Lung (tissue), 12 donors: ENCODE data around the gene CREB5. TPM values are rescaled to one million over a fixed set of nuclear protein-coding genes. Genes with fewer than 3 reads are reported as not detected.

Experiments
- ATAC-seq: fragments of 200-7000 bp; cut with Tn5 transposase; one replicate; pipeline ENCODE4 v1.9.1; 2020; ENCODE audit warnings: moderate number of reproducible peaks; ENCODE audit not compliant: insufficient read depth, low FRiP score
- DNase-seq, 3 donors: peaks; one replicate each; pipeline ENCODE4 v3.0.0-alpha.2; 2013 to 2017
- H3K27ac ChIP-seq, 2 donors: one replicate each; pipeline ENCODE4 v1.5.1; 2013; ENCODE audit warnings: mild to moderate bottlenecking in 2 of 2, moderate library complexity in 2 of 2, control low read depth in 1 of 2, inconsistent platforms in 1 of 2, low read depth in 1 of 2, low read length in 1 of 2
- H3K27me3 ChIP-seq, 3 donors: one replicate each; pipeline ENCODE4 v1.5.1; 2013; ENCODE audit warnings: low read length in 2 of 3; ENCODE audit not compliant: control insufficient read depth in 3 of 3, insufficient read depth in 3 of 3
- H3K36me3 ChIP-seq, 4 donors: one replicate each; pipeline ENCODE4 v1.5.1; 2013; ENCODE audit warnings: low read length in 4 of 4, mild to moderate bottlenecking in 1 of 4, moderate library complexity in 1 of 4; ENCODE audit not compliant: control insufficient read depth in 4 of 4, insufficient read depth in 4 of 4
- H3K4me1 ChIP-seq, 5 donors: one replicate each; pipeline ENCODE4 v1.5.1; 2013; ENCODE audit warnings: low read length in 5 of 5, mild to moderate bottlenecking in 2 of 5, moderate library complexity in 1 of 5; ENCODE audit not compliant: control insufficient read depth in 5 of 5, insufficient read depth in 5 of 5
- H3K4me3 ChIP-seq: one replicate; pipeline ENCODE4 v1.5.1; 2013; ENCODE audit warnings: mild to moderate bottlenecking, control low read depth, moderate library complexity
- H3K9ac ChIP-seq, 2 donors: one replicate each; pipeline ENCODE4 v1.5.1; 2013; ENCODE audit warnings: low read length in 2 of 2, control low read depth in 1 of 2; ENCODE audit not compliant: insufficient read depth in 1 of 2
- H3K9me3 ChIP-seq, 4 donors: one replicate each; pipeline ENCODE4 v1.5.1; 2013; ENCODE audit warnings: low read length in 3 of 4, mild to moderate bottlenecking in 1 of 4, moderate library complexity in 1 of 4; ENCODE audit not compliant: control insufficient read depth in 4 of 4, insufficient read depth in 3 of 4
- WGBS, 2 donors: extraction: QIAGEN DNeasy Blood & Tissue Kit; methylation state at CpG; one replicate each; pipeline ENCODE4 v1.1.7; 2013; 5-methylcytosine and 5-hydroxymethylcytosine counted together
- polyA plus RNA-seq, 2 donors: library from polyadenylated mRNA; stranded (reverse); fragments of 200-250 nt; gene quantifications; one replicate each; pipeline ENCODE4 v1.2.1, GENCODE V29; 2013
- total RNA-seq, 2 donors: library from RNA; depleted of rRNA in 1 of 2; stranded (reverse); fragments of >200 nt in 1 of 2; gene quantifications; one replicate each; pipeline ENCODE4 v1.2.1, GENCODE V29; 2014 to 2021
- TF ChIP-seq, protein P1 (sequence below): IDR thresholded peaks from 2 replicates; pipeline ENCODE4 v1.5.1; 2012; ENCODE audit warnings: mild to moderate bottlenecking; ENCODE audit errors: control extremely low read depth, extremely low read depth
- donor health status: control.
- donor health status: control.
- donor health status: Bipolar disorder and iron deficiency.
- donor health status: healthy.
- donor health status: DM: yes; HTN: yes; CAD: no.

The CREB5 gene
- total and polyA plus RNA-seq, 4 donors, result 2.7 to 23.1 (median 9.6) TPM

DNA sequence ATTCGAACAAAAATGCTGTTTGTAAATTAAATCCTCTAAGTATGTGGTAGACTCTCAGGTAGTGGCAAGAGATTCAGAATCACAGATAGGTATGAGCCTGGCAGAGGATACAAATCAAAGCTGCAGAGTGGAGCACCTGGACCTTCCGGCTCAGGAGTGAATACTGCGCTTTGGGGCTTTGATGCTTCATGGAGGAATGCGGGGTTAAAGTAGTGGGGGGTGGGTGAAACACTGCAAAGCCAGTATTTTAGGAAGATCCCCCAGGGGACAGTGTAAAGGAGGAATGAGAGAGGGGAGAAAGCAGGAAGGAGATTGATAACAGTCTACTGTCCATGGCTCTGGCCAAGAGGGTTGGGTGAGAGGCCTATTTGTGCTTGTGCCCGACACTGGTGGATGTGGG is 43.2 kb downstream of the CREB5 start:
- H3K4me1 ChIP-seq, result peaks cover 0 to 3% (median 0%) of the 10 kb centered on the region in 5 donors
- no peaks in the 10 kb centered on the region for H3K27me3 ChIP-seq
- H3K36me3 ChIP-seq, result no peaks in the 10 kb centered on the region
- 86 to 96% methylated on average over 5 of the region's 5 CpGs for WGBS, 2 donors
- TF ChIP-seq, protein P1, sequence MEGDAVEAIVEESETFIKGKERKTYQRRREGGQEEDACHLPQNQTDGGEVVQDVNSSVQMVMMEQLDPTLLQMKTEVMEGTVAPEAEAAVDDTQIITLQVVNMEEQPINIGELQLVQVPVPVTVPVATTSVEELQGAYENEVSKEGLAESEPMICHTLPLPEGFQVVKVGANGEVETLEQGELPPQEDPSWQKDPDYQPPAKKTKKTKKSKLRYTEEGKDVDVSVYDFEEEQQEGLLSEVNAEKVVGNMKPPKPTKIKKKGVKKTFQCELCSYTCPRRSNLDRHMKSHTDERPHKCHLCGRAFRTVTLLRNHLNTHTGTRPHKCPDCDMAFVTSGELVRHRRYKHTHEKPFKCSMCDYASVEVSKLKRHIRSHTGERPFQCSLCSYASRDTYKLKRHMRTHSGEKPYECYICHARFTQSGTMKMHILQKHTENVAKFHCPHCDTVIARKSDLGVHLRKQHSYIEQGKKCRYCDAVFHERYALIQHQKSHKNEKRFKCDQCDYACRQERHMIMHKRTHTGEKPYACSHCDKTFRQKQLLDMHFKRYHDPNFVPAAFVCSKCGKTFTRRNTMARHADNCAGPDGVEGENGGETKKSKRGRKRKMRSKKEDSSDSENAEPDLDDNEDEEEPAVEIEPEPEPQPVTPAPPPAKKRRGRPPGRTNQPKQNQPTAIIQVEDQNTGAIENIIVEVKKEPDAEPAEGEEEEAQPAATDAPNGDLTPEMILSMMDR, result no peak
- no peak overlapping the region for H3K27ac ChIP-seq
- H3K4me3 ChIP-seq, result no peak overlapping the region
- ATAC-seq, result no peak
- no peaks in the 10 kb centered on the region for H3K9me3 ChIP-seq
- no peak for DNase-seq
- H3K9ac ChIP-seq, result no peak overlapping the region

DNA sequence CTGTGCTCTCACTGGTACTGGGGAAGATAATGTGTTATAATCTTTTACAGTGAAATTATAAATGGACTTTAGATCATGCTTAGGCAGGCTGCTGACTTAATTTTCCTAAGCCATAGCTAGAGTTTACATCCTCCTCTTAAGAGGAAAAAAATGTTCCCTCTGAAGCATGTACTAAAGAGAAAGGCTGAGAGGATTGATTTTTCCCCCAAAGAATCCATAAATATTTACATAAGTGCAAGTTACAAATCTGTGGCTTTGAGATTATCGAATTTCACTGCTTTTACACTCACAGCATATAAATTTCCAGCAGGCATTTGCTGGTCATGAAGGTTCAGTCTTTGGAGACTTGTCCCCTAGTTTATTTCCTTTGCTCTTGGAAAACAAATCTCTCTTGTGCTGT is 43.7 kb downstream of the CREB5 start:
- ATAC-seq (no peak), DNase-seq (peak in 2 of 3 donors; percentile 57 to 66)
- no peaks in the 10 kb centered on the region for H3K9me3 ChIP-seq
- whole genome bisulfite sequencing, 2 donors, result 39 to 63% methylated on average over 1 of the region's 1 CpG
- H3K9ac ChIP-seq, result no peak overlapping the region
- no peaks in the 10 kb centered on the region for H3K27me3 ChIP-seq
- H3K36me3 ChIP-seq, result no peaks in the 10 kb centered on the region
- no peak overlapping the region for H3K4me3 ChIP-seq
- H3K27ac ChIP-seq, result no peak overlapping the region
- H3K4me1 ChIP-seq, result peaks cover 0 to 3% (median 0%) of the 10 kb centered on the region in 5 donors
- TF ChIP-seq, protein P1, result no peak

DNA sequence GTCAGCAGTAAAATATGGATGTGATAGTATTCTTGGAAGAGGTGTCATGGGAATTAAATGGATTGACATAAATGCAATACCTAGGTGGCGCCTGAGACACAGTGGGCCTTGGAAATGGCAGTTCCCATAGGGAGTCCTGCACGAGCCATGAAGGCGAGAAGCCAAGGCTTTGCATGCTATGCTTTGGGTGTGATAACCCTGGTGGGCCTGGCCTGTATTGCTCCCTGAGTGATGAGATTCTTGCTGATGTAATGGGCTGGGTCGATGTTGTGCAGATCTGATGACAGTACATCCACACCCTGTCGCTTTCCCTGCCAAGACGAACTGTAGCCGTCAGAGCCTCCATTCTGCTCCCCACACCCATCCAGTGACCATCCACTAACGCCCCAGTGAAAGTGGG is 46.4 kb downstream of the CREB5 start:
- ATAC-seq (no peak), DNase-seq (no peak)
- Histone ChIP-seq H3K9ac (no peak overlapping the region), H3K4me3 (no peak overlapping the region), H3K27ac (no peak overlapping the region), H3K36me3 (no peaks in the 10 kb centered on the region), H3K4me1 (peaks cover 0 to 3% (median 0%) of the 10 kb centered on the region in 5 donors), H3K9me3 (no peaks in the 10 kb centered on the region), H3K27me3 (no peaks in the 10 kb centered on the region)
- WGBS, 2 donors, result 87 to 90% methylated on average over 8 of the region's 8 CpGs
- TF ChIP-seq, protein P1, result no peak

DNA sequence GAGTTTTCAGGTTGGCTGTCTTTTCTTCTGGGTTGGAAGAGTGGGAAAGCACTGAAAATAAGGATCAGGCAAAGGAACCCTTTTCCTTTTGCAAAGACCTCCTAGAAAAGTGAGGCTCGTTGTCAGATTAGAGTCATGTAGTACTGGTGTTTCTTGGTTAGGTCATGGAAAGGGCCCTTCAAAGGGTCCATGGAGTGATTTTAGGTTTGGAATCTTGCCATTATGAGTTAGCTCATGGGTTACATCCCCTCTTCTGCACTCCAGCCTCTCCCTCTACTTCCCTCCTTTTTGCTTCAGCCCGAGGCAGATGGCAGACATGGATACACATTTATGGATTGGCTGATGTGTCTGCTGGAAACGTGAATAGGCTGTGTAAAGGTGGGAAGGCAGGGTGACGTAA is 47.0 kb downstream of the CREB5 start:
- H3K9ac ChIP-seq, result no peak overlapping the region
- no peak overlapping the region for H3K27ac ChIP-seq
- H3K36me3 ChIP-seq, result no peaks in the 10 kb centered on the region
- DNase-seq (no peak), ATAC-seq (no peak)
- no peaks in the 10 kb centered on the region for H3K27me3 ChIP-seq
- H3K4me1 ChIP-seq, result peaks cover 0 to 3% (median 0%) of the 10 kb centered on the region in 5 donors
- H3K9me3 ChIP-seq, result no peaks in the 10 kb centered on the region
- TF ChIP-seq, protein P1, result no peak
- no peak overlapping the region for H3K4me3 ChIP-seq
- WGBS, 2 donors, result 91 to 93% methylated on average over 4 of the region's 4 CpGs
